ENCODE measurements around the gene CRTAP. TPM values are rescaled to one million over a fixed set of nuclear protein-coding genes. Genes with fewer than 3 reads are reported as not detected.
A peak's percentile ranks its signal among the peaks of the same experiment; 100 is the strongest.
"Not testable (repeated sequence)": the region's sequence is repeated elsewhere in the genome, so short reads cannot be mapped to it uniquely, and the experiment has no call there.

Gene CRTAP
- total RNA-seq, 6 experiments from 2014 or later = 261 to 322 (median 296) TPM

GRCh38 chr3:33074217-33075067 is 39.4 kb upstream of the CRTAP start:
- H3K9me3 Mint-ChIP-seq = no peaks in the 10 kb centered on the region
- peak; percentile 91 for TF ChIP-seq CTCF (IDR thresholded peaks at IDR 0.05)
- no peak overlapping the region for H3K4me3 Mint-ChIP-seq
- H3K36me3 Mint-ChIP-seq (ENCODE audit: low read depth) = peaks cover 6% of the 10 kb centered on the region; the same call in 1 of the 2 replicates
- peaks cover 29% of the 10 kb centered on the region for H3K4me1 Mint-ChIP-seq (ENCODE audit: low read depth)
- peaks cover 3% of the 10 kb centered on the region; the same call in 1 of the 2 replicates for H3K27me3 Mint-ChIP-seq (ENCODE audit: insufficient read depth)
- no peak overlapping the region for H3K27ac Mint-ChIP-seq
- DNase-seq = peak; percentile 47

GRCh38 chr3:33075995-33076394 is 37.8 kb upstream of the CRTAP start:
- no peak for DNase-seq
- Mint-ChIP-seq H3K4me3 (no peak overlapping the region), H3K27me3 (ENCODE audit: insufficient read depth) (peaks cover 3% of the 10 kb centered on the region; the same call in 1 of the 2 replicates), H3K4me1 (ENCODE audit: low read depth) (peaks cover 20% of the 10 kb centered on the region), H3K36me3 (ENCODE audit: low read depth) (peaks cover 6% of the 10 kb centered on the region; the same call in 1 of the 2 replicates), H3K27ac (peak overlapping the region; percentile 52), H3K9me3 (no peaks in the 10 kb centered on the region)
- TF ChIP-seq CTCF (IDR thresholded peaks at IDR 0.05) = no peak

- Mint-ChIP-seq H3K4me3 (no peak overlapping the region), H3K27me3 (ENCODE audit: insufficient read depth) (peaks cover 3% of the 10 kb centered on the region; the same call in 1 of the 2 replicates), H3K36me3 (ENCODE audit: low read depth) (peaks cover 6% of the 10 kb centered on the region; the same call in 1 of the 2 replicates), H3K27ac (no peak overlapping the region), H3K4me1 (ENCODE audit: low read depth) (peaks cover 20% of the 10 kb centered on the region), H3K9me3 (no peaks in the 10 kb centered on the region)
- TF ChIP-seq CTCF (IDR thresholded peaks at IDR 0.05) = no peak
- no peak for DNase-seq
These were observed 36.9 kb upstream of the CRTAP start for GRCh38 chr3:33076952-33077351.

GRCh38 chr3:33077976-33078375 is 35.8 kb upstream of the CRTAP start:
- Mint-ChIP-seq H3K27me3 (ENCODE audit: insufficient read depth) (peaks cover 3% of the 10 kb centered on the region; the same call in 1 of the 2 replicates), H3K27ac (no peak overlapping the region), H3K4me3 (no peak overlapping the region), H3K9me3 (no peaks in the 10 kb centered on the region), H3K36me3 (ENCODE audit: low read depth) (peaks cover 6% of the 10 kb centered on the region; the same call in 1 of the 2 replicates), H3K4me1 (ENCODE audit: low read depth) (peaks cover 20% of the 10 kb centered on the region)
- TF ChIP-seq CTCF (IDR thresholded peaks at IDR 0.05) = no peak
- no peak for DNase-seq

GRCh38 chr3:33079813-33080212 is 34.0 kb upstream of the CRTAP start:
- H3K27ac Mint-ChIP-seq = not testable (repeated sequence)

GRCh38 chr3:33081812-33082211 is 32.0 kb upstream of the CRTAP start:
- no peak overlapping the region for H3K27ac Mint-ChIP-seq
- H3K9me3 Mint-ChIP-seq = no peaks in the 10 kb centered on the region
- no peak overlapping the region for H3K4me3 Mint-ChIP-seq
- H3K36me3 Mint-ChIP-seq (ENCODE audit: low read depth) = peaks cover 5% of the 10 kb centered on the region; the same call in 1 of the 2 replicates
- peak; percentile 21; the same call in 1 of the 2 replicates for TF ChIP-seq CTCF (IDR thresholded peaks at IDR 0.05)
- H3K27me3 Mint-ChIP-seq (ENCODE audit: insufficient read depth) = no peaks in the 10 kb centered on the region
- H3K4me1 Mint-ChIP-seq (ENCODE audit: low read depth) = peaks cover 11% of the 10 kb centered on the region
- DNase-seq = no peak

More at GRCh38 chr3:33079813-33080212, 34.0 kb upstream of the CRTAP start:
- not testable (repeated sequence) for H3K27me3 Mint-ChIP-seq (ENCODE audit: insufficient read depth); H3K4me3 Mint-ChIP-seq; H3K9me3 Mint-ChIP-seq; DNase-seq
- H3K4me1 Mint-ChIP-seq (ENCODE audit: low read depth) = peaks cover 21% of the 10 kb centered on the region
- H3K36me3 Mint-ChIP-seq (ENCODE audit: low read depth) = peaks cover 10% of the 10 kb centered on the region; the same call in 1 of the 2 replicates
